ENCODE data around the gene TMEM208. TPM values are rescaled to one million over a fixed set of nuclear protein-coding genes. Genes with fewer than 3 reads are reported as not detected.

TMEM208 gene
- polyA plus RNA-seq, 1 experiment, result 38.5 TPM

- no peak for DNase-seq (ENCODE audit: low read depth, low spot score)
- no peak overlapping the region for H3K4me3 ChIP-seq (ENCODE audit: low read depth, low read length)
- no peak overlapping the region for H3K27ac ChIP-seq (ENCODE audit: low read depth, low read length)
- H3K9me3 ChIP-seq (ENCODE audit: control insufficient read depth, insufficient read depth, low read length), result no peaks in the 10 kb centered on the region
- ChIA-PET POLR2A (no interaction called here), CTCF (interaction anchor here (1.2 kb wide), 1 partner anchor 15 kb away, joined by 4 read pairs; no protein-coding TSS in a partner anchor)
- TF ChIP-seq, protein P1, sequence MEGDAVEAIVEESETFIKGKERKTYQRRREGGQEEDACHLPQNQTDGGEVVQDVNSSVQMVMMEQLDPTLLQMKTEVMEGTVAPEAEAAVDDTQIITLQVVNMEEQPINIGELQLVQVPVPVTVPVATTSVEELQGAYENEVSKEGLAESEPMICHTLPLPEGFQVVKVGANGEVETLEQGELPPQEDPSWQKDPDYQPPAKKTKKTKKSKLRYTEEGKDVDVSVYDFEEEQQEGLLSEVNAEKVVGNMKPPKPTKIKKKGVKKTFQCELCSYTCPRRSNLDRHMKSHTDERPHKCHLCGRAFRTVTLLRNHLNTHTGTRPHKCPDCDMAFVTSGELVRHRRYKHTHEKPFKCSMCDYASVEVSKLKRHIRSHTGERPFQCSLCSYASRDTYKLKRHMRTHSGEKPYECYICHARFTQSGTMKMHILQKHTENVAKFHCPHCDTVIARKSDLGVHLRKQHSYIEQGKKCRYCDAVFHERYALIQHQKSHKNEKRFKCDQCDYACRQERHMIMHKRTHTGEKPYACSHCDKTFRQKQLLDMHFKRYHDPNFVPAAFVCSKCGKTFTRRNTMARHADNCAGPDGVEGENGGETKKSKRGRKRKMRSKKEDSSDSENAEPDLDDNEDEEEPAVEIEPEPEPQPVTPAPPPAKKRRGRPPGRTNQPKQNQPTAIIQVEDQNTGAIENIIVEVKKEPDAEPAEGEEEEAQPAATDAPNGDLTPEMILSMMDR (IDR thresholded peaks at IDR 0.05; ENCODE audit: low read depth, low read length), result no peak
- H3K27me3 ChIP-seq (ENCODE audit: control insufficient read depth, insufficient read depth, low read length), result no peaks in the 10 kb centered on the region
Measured at GRCh38 chr16:67213197-67214019, 13.5 kb upstream of the TMEM208 start.

DNA sequence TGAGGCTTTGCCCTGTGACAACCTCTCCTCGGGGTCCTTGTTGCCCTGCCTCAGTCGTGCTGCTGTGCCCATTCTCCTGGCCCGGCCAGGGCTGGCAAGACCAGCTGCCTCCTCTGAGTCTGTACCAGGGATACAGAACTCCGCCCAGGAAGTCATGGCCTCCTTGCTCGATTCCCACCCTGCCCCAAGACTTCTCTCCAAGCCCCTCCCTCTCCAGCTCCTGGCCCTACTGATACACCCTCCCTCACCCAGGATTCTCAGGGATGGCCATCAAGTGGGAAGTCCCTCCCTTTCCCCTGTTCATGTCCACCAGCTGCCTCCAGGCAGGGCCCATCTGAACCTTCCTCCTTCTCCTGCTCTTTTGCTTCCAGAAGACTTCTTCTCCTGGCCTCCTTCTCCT lies 11.2 kb upstream of the TMEM208 start:
- CTCF ChIA-PET, result no interaction called here
- no peaks in the 10 kb centered on the region for H3K27me3 ChIP-seq (ENCODE audit: control insufficient read depth, insufficient read depth, low read length)
- TF ChIP-seq, protein P1 (IDR thresholded peaks at IDR 0.05; ENCODE audit: low read depth, low read length), result no peak
- no peaks in the 10 kb centered on the region for H3K9me3 ChIP-seq (ENCODE audit: control insufficient read depth, insufficient read depth, low read length)
- POLR2A ChIA-PET, result interaction anchor here (0.8 to 1.3 kb wide), 2 partner anchors 10 to 11 kb away, joined by 3 read pairs; partner anchors contain the start of gene TMEM208
- H3K4me3 ChIP-seq (ENCODE audit: low read depth, low read length), result no peak overlapping the region
- H3K27ac ChIP-seq (ENCODE audit: low read depth, low read length), result no peak overlapping the region
- no peak for DNase-seq (ENCODE audit: low read depth, low spot score)

DNA sequence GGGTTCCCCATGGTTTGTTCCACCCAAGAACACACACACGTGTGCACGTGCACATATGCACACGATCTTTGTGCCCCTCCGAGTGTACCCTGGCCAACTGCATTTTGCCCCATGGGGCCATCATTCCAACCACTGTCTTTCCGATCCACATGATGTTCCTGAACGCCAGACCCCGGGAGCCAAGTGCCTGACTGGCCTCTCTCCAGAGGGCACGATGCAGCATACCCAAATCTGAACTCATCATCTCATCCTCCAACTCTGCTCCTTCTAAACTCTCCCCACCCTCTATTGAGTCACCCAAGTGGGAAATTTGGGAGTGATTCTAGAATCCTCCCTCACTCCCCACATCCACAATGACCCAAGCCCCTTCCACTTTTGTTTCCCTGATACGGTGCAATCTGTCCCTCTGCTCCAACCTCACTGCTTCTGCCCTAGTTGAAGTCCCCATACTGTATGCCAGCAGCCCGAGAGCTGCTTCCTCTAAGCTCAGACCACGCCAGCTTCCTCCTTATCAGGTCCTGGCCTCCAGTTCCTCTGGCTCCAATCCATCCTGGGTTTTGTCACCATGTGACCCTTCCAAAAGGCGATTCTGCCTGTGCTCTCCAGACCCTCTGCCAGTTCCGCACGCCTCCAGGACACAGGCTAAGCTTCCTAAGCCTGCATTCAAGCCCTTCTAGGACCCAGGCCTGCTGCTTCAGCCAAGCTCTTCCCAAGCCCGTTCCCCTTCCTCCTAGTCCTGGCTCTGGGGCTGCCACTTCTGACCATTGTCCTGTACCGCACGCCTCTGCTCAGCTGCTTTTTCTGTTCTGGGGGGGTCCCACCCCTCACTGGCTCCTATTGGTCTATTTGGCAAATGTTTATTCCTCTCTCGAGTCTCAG lies 10.1 kb upstream of the TMEM208 start:
- CTCF ChIA-PET, result interaction anchor here (1.2 kb wide), 1 partner anchor 31 kb away, joined by 3 read pairs; no protein-coding TSS in a partner anchor
- Histone ChIP-seq H3K4me3 (ENCODE audit: low read depth, low read length) (no peak overlapping the region), H3K27ac (ENCODE audit: low read depth, low read length) (no peak overlapping the region), H3K9me3 (ENCODE audit: control insufficient read depth, insufficient read depth, low read length) (no peaks in the 10 kb centered on the region), H3K27me3 (ENCODE audit: control insufficient read depth, insufficient read depth, low read length) (no peaks in the 10 kb centered on the region)
- no peak for DNase-seq (ENCODE audit: low read depth, low spot score)
- POLR2A ChIA-PET, result interaction anchor here (0.5 to 0.7 kb wide), 2 partner anchors 10 to 27 kb away, joined by 3 read pairs; no protein-coding TSS in a partner anchor
- TF ChIP-seq, protein P1 (IDR thresholded peaks at IDR 0.05; ENCODE audit: low read depth, low read length), result no peak

- no peak overlapping the region for H3K27ac ChIP-seq (ENCODE audit: low read depth, low read length)
- CTCF ChIA-PET, result no interaction called here
- POLR2A ChIA-PET, result interaction anchor here (1.4 kb wide), 1 partner anchor 16 kb away, joined by 4 read pairs; no protein-coding TSS in a partner anchor
- TF ChIP-seq, protein P1 (IDR thresholded peaks at IDR 0.05; ENCODE audit: low read depth, low read length), result no peak
- H3K4me3 ChIP-seq (ENCODE audit: low read depth, low read length), result no peak overlapping the region
- H3K9me3 ChIP-seq (ENCODE audit: control insufficient read depth, insufficient read depth, low read length), result no peaks in the 10 kb centered on the region; the same call in 1 of the 2 replicates
- no peaks in the 10 kb centered on the region for H3K27me3 ChIP-seq (ENCODE audit: control insufficient read depth, insufficient read depth, low read length)
- DNase-seq (ENCODE audit: low read depth, low spot score), result no peak
Measured at GRCh38 chr16:67223992-67224391, 2.9 kb upstream of the TMEM208 start.
